Germinal center (tissue), 1 donor: ENCODE data around the gene ALG14.

Experiments
- DNase-seq: peaks from one replicate; pipeline ENCODE4 v3.0.0; 2012; ENCODE audit warnings: mixed read lengths, low spot score

ALG14 gene

DNA sequence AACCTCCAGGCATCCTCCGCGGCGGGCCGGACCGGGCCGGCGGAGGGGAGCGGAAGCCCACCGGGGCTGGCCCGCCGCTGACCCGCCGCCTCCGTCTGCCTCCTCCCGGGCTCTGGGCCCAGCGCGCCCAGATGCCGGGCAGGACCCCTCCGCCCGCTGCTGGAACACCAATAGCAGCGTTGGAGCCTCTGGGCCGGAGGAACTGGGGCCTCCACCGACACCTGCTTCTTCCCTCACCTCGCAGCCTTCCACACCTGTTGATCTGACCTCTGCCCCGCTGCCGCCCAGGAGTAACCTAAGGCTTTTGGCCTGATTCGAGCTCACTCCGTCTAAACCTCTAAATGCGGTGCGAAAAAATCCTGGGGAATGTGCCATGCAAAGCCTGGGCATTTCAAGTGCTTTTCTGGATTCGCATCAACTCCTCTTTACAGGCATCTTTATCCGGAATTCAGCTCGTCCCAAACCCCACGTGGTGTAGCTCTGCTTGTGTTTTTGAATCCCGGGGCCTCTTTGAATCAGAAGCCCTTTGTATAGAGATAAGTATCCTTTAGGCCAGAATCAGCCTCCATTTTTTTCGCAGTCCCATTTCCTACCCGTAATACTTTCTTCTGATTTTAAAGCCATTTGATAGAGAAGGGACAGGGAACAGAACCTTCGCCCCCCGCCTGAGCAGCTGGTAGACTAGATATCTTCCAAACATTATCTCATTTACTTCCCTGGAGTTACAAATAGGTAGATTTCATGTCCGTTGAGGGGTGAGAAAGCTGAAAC lies 145.2 kb downstream of the ALG14 start:
- DNase-seq = no peak

DNA sequence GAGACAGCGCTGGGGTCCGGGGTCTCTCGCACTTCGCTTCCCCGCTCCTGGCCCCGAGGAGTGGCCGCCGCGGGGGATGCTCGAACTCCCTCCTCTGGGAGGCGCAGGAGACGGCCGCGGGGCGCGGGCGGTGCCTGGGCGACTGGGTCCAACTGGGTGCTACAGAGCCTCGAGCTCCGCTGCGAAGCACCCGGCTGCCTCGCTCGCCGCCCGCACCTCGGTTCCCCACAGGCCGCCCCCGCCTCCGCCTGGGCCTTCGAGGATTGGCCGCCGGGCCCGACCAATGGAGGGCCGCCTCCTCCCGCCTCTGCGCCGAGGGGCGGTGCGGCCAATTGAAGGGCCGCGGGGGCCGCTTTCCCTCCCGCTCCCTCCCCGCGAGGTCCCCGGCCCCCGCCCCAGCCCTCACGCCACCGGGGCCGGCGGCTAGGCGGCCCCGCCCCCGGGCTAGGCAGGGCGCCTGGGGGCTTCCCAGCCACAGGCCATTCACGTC lies 145.8 kb downstream of the ALG14 start, which contains the start of gene CNN3:
CNN3 (minus strand) TSS at position 196 of the 490 bp plus-strand sequence. CDS start 216 bp downstream, outside the sequence.
- peak; percentile 73 for DNase-seq

DNA sequence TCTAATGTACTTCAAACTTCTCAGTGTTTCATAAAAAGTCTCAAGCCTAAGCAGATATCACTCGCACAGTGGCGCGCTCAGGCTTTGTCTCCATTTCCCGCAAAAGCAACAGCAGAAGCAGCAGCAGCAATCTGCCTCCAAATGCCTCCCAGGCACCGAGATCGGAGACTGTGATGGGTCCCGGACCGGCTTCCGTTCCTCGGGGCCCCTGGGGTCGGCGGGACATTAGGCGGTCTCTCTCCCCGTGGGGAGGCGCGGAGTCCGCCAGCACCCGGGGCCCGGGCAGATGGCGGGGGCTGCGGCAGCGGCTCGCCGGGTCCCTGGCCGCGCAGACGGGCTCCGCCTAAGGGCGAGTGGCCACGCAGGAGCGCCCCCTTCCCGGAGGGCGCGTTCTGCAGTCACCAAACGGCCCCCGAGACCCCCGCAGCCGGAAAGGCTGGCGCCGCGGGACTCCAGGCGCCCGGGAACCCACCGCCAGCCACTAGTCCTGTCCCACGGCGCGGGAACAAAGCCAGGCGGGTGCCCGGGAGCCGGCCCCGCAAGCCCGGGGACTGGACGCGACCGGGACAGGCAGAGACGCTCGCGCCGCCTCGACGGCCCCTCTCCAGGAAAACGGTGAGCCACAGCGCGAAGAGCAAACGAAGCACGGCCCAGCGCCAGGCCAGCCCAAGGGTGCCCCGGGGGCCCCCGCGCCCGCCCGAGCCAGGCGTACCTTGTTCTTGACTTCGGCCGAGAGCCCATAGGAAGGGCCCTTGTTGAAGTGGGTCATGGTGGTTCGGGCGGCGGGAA lies 146.4 kb downstream of the ALG14 start:
- peak; percentile 33 for DNase-seq

DNA sequence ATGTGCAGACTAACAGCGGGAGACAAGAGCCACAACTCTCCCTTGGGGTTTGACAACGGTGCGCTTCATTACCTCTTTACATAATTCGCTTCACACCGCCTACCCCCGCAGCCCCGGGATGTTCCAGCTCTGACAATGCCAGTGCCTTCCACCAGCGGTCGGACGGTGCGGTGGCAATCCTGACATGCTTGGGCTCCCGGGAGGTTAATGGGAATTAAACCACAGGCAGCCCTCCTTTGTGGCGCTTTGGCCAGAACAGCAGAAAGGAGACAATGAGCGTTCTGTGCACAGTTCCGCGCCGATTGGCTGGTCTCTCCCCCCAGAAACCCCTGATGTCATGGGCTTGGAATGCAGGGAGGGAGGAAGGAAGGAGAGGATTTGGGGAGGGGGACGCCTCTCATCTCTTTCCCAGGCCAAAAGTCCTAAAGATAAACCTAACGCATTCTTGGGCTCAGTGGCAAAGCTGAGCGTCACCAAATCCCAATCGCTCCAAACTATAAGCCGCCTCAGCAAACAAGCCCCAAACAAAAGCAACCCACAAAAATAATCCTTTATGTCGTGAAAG lies 147.1 kb downstream of the ALG14 start:
- DNase-seq = peak; percentile 47

DNA sequence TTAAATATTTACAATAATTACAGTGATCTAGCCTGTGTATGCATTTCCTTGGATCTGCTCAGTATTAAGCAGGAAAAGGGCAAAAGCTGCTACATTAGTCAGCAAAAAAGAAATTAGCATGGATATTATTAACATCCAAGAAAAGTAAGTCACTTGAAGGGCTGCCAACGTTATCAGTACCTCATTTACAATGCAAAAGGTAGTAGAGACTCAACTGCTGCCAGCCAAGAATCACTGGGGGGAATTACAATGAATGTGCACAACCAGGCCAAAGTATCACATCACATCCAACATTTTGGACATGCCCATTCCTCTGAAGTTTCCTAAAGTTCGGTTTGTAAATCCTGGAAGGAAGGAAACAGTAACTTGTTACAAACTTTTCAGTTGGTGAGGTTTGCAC lies 147.7 kb downstream of the ALG14 start:
- no peak for DNase-seq
